ENCODE results near the gene CLK3.

- TF ChIP-seq CTCF (IDR thresholded peaks at IDR 0.05) = no peak
- TF ChIP-seq POLR2AphosphoS5 (IDR thresholded peaks at IDR 0.05) = no peak
- no peak for TF ChIP-seq EP300 (IDR thresholded peaks at IDR 0.05)
These were observed 35.7 kb downstream of the CLK3 start for GRCh38 chr15:74651242-74651741.
